HL-60 (cell line): ENCODE data around the gene SLC25A17.

ENCODE experiments used
- SPI1 ChIP-seq: IDR thresholded peaks from 2 replicates; pipeline ENCODE4 v1.6.1; 2012; ENCODE audit warnings: low read depth, mild to moderate bottlenecking, borderline replicate concordance
- TF ChIP-seq, protein P1 (sequence below): IDR thresholded peaks from one replicate; pipeline ENCODE4 v1.5.1; 2011; ENCODE audit warnings: low read length, control low read depth, inconsistent platforms; ENCODE audit not compliant: insufficient read depth

DNA sequence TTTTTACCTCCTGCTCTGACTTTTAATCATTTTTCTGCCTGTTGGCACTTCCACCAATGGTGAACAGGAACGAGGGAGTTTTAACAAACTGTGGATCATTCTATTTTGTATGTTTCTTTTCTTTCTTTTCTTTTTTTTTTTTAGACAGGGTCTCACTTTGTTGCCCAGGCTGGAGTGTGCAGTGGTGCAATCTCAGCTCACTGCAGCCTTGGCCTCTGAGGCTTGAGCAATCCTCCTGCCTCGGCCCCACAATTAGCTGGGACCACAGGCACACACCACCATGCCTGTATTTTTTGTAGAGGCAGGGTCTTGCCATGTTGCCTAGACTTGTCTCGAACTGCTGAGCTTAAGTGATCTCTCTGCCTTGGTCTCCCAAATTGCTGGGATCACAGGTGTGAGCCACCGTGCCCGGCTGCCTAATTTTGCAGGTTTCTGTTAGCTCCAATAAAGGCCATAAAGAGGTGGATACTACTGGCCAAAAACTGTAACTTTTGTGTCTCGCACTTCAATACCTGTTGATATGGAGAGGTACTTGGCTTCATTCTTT lies 59.8 kb downstream of the SLC25A17 start:
- TF ChIP-seq, protein P1, sequence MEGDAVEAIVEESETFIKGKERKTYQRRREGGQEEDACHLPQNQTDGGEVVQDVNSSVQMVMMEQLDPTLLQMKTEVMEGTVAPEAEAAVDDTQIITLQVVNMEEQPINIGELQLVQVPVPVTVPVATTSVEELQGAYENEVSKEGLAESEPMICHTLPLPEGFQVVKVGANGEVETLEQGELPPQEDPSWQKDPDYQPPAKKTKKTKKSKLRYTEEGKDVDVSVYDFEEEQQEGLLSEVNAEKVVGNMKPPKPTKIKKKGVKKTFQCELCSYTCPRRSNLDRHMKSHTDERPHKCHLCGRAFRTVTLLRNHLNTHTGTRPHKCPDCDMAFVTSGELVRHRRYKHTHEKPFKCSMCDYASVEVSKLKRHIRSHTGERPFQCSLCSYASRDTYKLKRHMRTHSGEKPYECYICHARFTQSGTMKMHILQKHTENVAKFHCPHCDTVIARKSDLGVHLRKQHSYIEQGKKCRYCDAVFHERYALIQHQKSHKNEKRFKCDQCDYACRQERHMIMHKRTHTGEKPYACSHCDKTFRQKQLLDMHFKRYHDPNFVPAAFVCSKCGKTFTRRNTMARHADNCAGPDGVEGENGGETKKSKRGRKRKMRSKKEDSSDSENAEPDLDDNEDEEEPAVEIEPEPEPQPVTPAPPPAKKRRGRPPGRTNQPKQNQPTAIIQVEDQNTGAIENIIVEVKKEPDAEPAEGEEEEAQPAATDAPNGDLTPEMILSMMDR: no peak
- no peak for TF ChIP-seq SPI1
